ENCODE results near the gene SEMA4D.

Gene SEMA4D

GRCh38 chr9:89466451-89467277 lies 31.2 kb downstream of the SEMA4D start:
- H3K4me1 ChIP-seq: peaks cover 0 to 9% (median 4%) of the 10 kb centered on the region in 4 donors
- intact Hi-C loops (cut with DNase I; ENCODE audit: low total_unique reads): no loop called here

GRCh38 chr9:89465726-89466308 lies 32.1 kb downstream of the SEMA4D start:
- intact Hi-C loops (cut with DNase I; ENCODE audit: low total_unique reads): no loop called here
- no peak overlapping the region for H3K27ac ChIP-seq
- no peak overlapping the region for H3K4me3 ChIP-seq
- no peak for TF ChIP-seq CTCF (IDR thresholded peaks at IDR 0.05)
- no peaks in the 10 kb centered on the region for H3K9me3 ChIP-seq
- H3K4me1 ChIP-seq: peaks cover 0 to 15% (median 4%) of the 10 kb centered on the region in 4 donors
- no peaks in the 10 kb centered on the region for H3K27me3 ChIP-seq
- no peak for DNase-seq
- H3K36me3 ChIP-seq: no peaks in the 10 kb centered on the region

More at GRCh38 chr9:89466451-89467277, 31.2 kb downstream of the SEMA4D start:
- H3K9me3 ChIP-seq: no peaks in the 10 kb centered on the region
- H3K27me3 ChIP-seq: no peaks in the 10 kb centered on the region
- no peaks in the 10 kb centered on the region for H3K36me3 ChIP-seq
- no peak overlapping the region for H3K4me3 ChIP-seq
- no peak for TF ChIP-seq CTCF (IDR thresholded peaks at IDR 0.05)
- DNase-seq: no peak
- no peak overlapping the region for H3K27ac ChIP-seq

- Histone ChIP-seq H3K4me3 (no peak overlapping the region), H3K36me3 (no peaks in the 10 kb centered on the region), H3K27me3 (no peaks in the 10 kb centered on the region), H3K4me1 (peaks cover 0 to 15% (median 4%) of the 10 kb centered on the region in 4 donors), H3K27ac (no peak overlapping the region), H3K9me3 (no peaks in the 10 kb centered on the region)
- TF ChIP-seq CTCF (IDR thresholded peaks at IDR 0.05): no peak
- no peak for DNase-seq
- intact Hi-C loops (cut with DNase I; ENCODE audit: low total_unique reads): no loop called here
Measured at GRCh38 chr9:89465001-89465451, 32.9 kb downstream of the SEMA4D start.

GRCh38 chr9:89464300-89464901 lies 33.5 kb downstream of the SEMA4D start:
- Histone ChIP-seq H3K27me3 (no peaks in the 10 kb centered on the region), H3K36me3 (no peaks in the 10 kb centered on the region), H3K27ac (no peak overlapping the region), H3K4me1 (peaks cover 0 to 15% (median 4%) of the 10 kb centered on the region in 4 donors), H3K9me3 (no peaks in the 10 kb centered on the region), H3K4me3 (no peak overlapping the region)
- no peak for DNase-seq
- intact Hi-C loops (cut with DNase I; ENCODE audit: low total_unique reads): no loop called here
- TF ChIP-seq CTCF (IDR thresholded peaks at IDR 0.05): no peak

GRCh38 chr9:89462817-89463683 lies 34.9 kb downstream of the SEMA4D start:
- Histone ChIP-seq H3K27me3 (no peaks in the 10 kb centered on the region), H3K4me1 (peaks cover 0 to 15% (median 4%) of the 10 kb centered on the region in 4 donors), H3K4me3 (no peak overlapping the region), H3K9me3 (no peaks in the 10 kb centered on the region), H3K36me3 (no peaks in the 10 kb centered on the region), H3K27ac (no peak overlapping the region)
- DNase-seq: peak in 1 of 2 donors; percentile 1
- no peak for TF ChIP-seq CTCF (IDR thresholded peaks at IDR 0.05)
- intact Hi-C loops (cut with DNase I; ENCODE audit: low total_unique reads): no loop called here

All from tibial artery (tissue), 4 donors.